Stimulated activated CD4-positive, alpha-beta T cell treated with anti-CD3 and anti-CD28 coated beads, Interleukin-1b, Interleukin-23, amount 100 ng/mL, for 1 hour (primary cell): ENCODE results near the gene C9orf43.
A peak's percentile ranks its signal among the peaks of the same experiment; 100 is the strongest.
"Not testable (repeated sequence)": the region's sequence is repeated elsewhere in the genome, so short reads cannot be mapped to it uniquely, and the experiment has no call there.

Experiments used
- DNase-seq, 2 donors: peaks; one replicate each; pipeline ENCODE4 v3.0.0-alpha.2; 2020; ENCODE audit warnings: low read depth in 2 of 2

The C9orf43 gene

GRCh38 chr9:113381441-113381840 lies 29.1 kb upstream of the C9orf43 start:
- DNase-seq = not testable (repeated sequence)

GRCh38 chr9:113381909-113382411 lies 28.6 kb upstream of the C9orf43 start:
- DNase-seq = no peak

- DNase-seq = no peak
Measured at GRCh38 chr9:113386571-113387393, 23.8 kb upstream of the C9orf43 start.

GRCh38 chr9:113387560-113388230 lies 22.9 kb upstream of the C9orf43 start:
- DNase-seq = no peak

GRCh38 chr9:113388833-113389232 lies 21.7 kb upstream of the C9orf43 start:
- DNase-seq = no peak

- DNase-seq = no peak
Measured at GRCh38 chr9:113389451-113389850, 21.1 kb upstream of the C9orf43 start.

- no peak for DNase-seq
Measured at GRCh38 chr9:113390192-113390960, 20.2 kb upstream of the C9orf43 start.

GRCh38 chr9:113391917-113392316 lies 18.6 kb upstream of the C9orf43 start:
- DNase-seq = no peak

GRCh38 chr9:113393281-113393680 lies 17.3 kb upstream of the C9orf43 start:
- no peak for DNase-seq

GRCh38 chr9:113395000-113395861 lies 15.3 kb upstream of the C9orf43 start:
- DNase-seq = no peak

GRCh38 chr9:113397203-113397631 lies 13.3 kb upstream of the C9orf43 start:
- DNase-seq = no peak

- DNase-seq = no peak
Measured at GRCh38 chr9:113398796-113399195, 11.8 kb upstream of the C9orf43 start.

GRCh38 chr9:113399646-113400200 lies 10.8 kb upstream of the C9orf43 start:
- no peak for DNase-seq

GRCh38 chr9:113401027-113401792 lies 9.3 kb upstream of the C9orf43 start, which contains the start of gene ALAD:
Gene ALAD (minus strand): TSS chr9:113401284. CDS start chr9:113393559, 7,725 bp downstream.
- DNase-seq = peak; percentile 99

GRCh38 chr9:113403646-113404045 lies 6.9 kb upstream of the C9orf43 start:
- no peak for DNase-seq

GRCh38 chr9:113406353-113406752 lies 4.2 kb upstream of the C9orf43 start:
- not testable (repeated sequence) for DNase-seq

GRCh38 chr9:113406873-113407511 lies 3.6 kb upstream of the C9orf43 start:
- DNase-seq = peak in 1 of 2 donors; percentile 13

- no peak for DNase-seq
Measured at GRCh38 chr9:113409481-113409880, 1.1 kb upstream of the C9orf43 start.

- no peak for DNase-seq
Measured at GRCh38 chr9:113409883-113410206, 702 bp upstream of the C9orf43 start.
